ENCODE measurements around the gene TMEM92.

Gene TMEM92

GRCh38 chr17:50264263-50265113 is 9.8 kb upstream of the TMEM92 start:
- WGBS (ENCODE audit: extremely low coverage, insufficient coverage, insufficient read length): no CpG with 5 or more reads among the region's 23 CpGs
- Histone ChIP-seq H3K79me2 (ENCODE audit: control insufficient read depth, insufficient read depth, low read length, poor library complexity) (peaks cover 2% of the 10 kb centered on the region), H3K27ac (ENCODE audit: low read depth, low read length) (no peak overlapping the region), H3K4me1 (ENCODE audit: control insufficient read depth in 1 of 2, insufficient read depth in 2 of 2, low read length in 2 of 2) (peaks cover 12 to 15% of the 10 kb centered on the region in 2 experiments), H3K18ac (ENCODE audit: low read length) (no peak overlapping the region), H3K36me3 (ENCODE audit: control insufficient read depth in 1 of 2, insufficient read depth in 2 of 2, low read length in 2 of 2) (no peaks in the 10 kb centered on the region), H2AK5ac (ENCODE audit: low read length) (peak overlapping the region; percentile 54), H3K27me3 (ENCODE audit: insufficient read depth, low read length) (no peaks in the 10 kb centered on the region), H3K9me3 (ENCODE audit: insufficient read depth, low read depth, low read length) (no peaks in the 10 kb centered on the region), H4K91ac (ENCODE audit: low read depth, low read length) (peak overlapping the region; percentile 32), H2BK12ac (ENCODE audit: low read length) (peak overlapping the region; percentile 12), H2BK120ac (ENCODE audit: insufficient read depth, low read length, poor library complexity) (no peak overlapping the region), H3K4me2 (ENCODE audit: low read length) (peak overlapping the region; percentile 0), H2BK5ac (ENCODE audit: low read depth, low read length, poor library complexity) (no peak overlapping the region), H3K4ac (ENCODE audit: low read depth, low read length) (no peak overlapping the region), H3K23ac (ENCODE audit: low read length) (no peak overlapping the region), H4K12ac (ENCODE audit: low read depth, low read length) (no peak overlapping the region), H2AFZ (ENCODE audit: insufficient read depth, low read length, poor library complexity) (no peak overlapping the region), H3K14ac (ENCODE audit: low read length) (no peak overlapping the region), H3K4me3 (ENCODE audit: low read depth, low read length) (no peak overlapping the region), H4K8ac (ENCODE audit: low read depth, low read length) (no peak overlapping the region), H3K9ac (ENCODE audit: low read length) (no peak overlapping the region), H3K79me1 (ENCODE audit: low read length) (peaks cover 2% of the 10 kb centered on the region)
- DNase-seq: no peak

- H3K4me2 ChIP-seq (ENCODE audit: low read length): no peak overlapping the region
- H3K9ac ChIP-seq (ENCODE audit: low read length): no peak overlapping the region
- H3K27ac ChIP-seq (ENCODE audit: low read depth, low read length): no peak overlapping the region
- H3K27me3 ChIP-seq (ENCODE audit: insufficient read depth, low read length): no peaks in the 10 kb centered on the region
- peaks cover 8 to 12% of the 10 kb centered on the region in 2 experiments for H3K4me1 ChIP-seq (ENCODE audit: control insufficient read depth in 1 of 2, insufficient read depth in 2 of 2, low read length in 2 of 2)
- peaks cover 2% of the 10 kb centered on the region for H3K79me2 ChIP-seq (ENCODE audit: control insufficient read depth, insufficient read depth, low read length, poor library complexity)
- H3K79me1 ChIP-seq (ENCODE audit: low read length): no peaks in the 10 kb centered on the region
- no peak overlapping the region for H4K91ac ChIP-seq (ENCODE audit: low read depth, low read length)
- H2BK120ac ChIP-seq (ENCODE audit: insufficient read depth, low read length, poor library complexity): no peak overlapping the region
- H2BK5ac ChIP-seq (ENCODE audit: low read depth, low read length, poor library complexity): no peak overlapping the region
- no peaks in the 10 kb centered on the region for H3K9me3 ChIP-seq (ENCODE audit: insufficient read depth, low read depth, low read length)
- H2BK12ac ChIP-seq (ENCODE audit: low read length): no peak overlapping the region
- no peak overlapping the region for H3K18ac ChIP-seq (ENCODE audit: low read length)
- no CpG with 5 or more reads among the region's 2 CpGs for WGBS (ENCODE audit: extremely low coverage, insufficient coverage, insufficient read length)
- H4K12ac ChIP-seq (ENCODE audit: low read depth, low read length): no peak overlapping the region
- H3K4me3 ChIP-seq (ENCODE audit: low read depth, low read length): no peak overlapping the region
- no peak overlapping the region for H3K14ac ChIP-seq (ENCODE audit: low read length)
- H3K36me3 ChIP-seq (ENCODE audit: control insufficient read depth in 1 of 2, insufficient read depth in 2 of 2, low read length in 2 of 2): no peaks in the 10 kb centered on the region
- H3K23ac ChIP-seq (ENCODE audit: low read length): no peak overlapping the region
- no peak overlapping the region for H2AFZ ChIP-seq (ENCODE audit: insufficient read depth, low read length, poor library complexity)
- H3K4ac ChIP-seq (ENCODE audit: low read depth, low read length): no peak overlapping the region
- no peak for DNase-seq
- H2AK5ac ChIP-seq (ENCODE audit: low read length): no peak overlapping the region
- no peak overlapping the region for H4K8ac ChIP-seq (ENCODE audit: low read depth, low read length)
Measured at GRCh38 chr17:50265212-50265611, 9.1 kb upstream of the TMEM92 start.

GRCh38 chr17:50265690-50266315 is 8.5 kb upstream of the TMEM92 start:
- no peak overlapping the region for H3K9ac ChIP-seq (ENCODE audit: low read length)
- no peak overlapping the region for H3K4me2 ChIP-seq (ENCODE audit: low read length)
- no peak overlapping the region for H3K4ac ChIP-seq (ENCODE audit: low read depth, low read length)
- WGBS (ENCODE audit: extremely low coverage, insufficient coverage, insufficient read length): no CpG with 5 or more reads among the region's 10 CpGs
- H4K91ac ChIP-seq (ENCODE audit: low read depth, low read length): no peak overlapping the region
- H4K12ac ChIP-seq (ENCODE audit: low read depth, low read length): no peak overlapping the region
- H3K4me3 ChIP-seq (ENCODE audit: low read depth, low read length): peak overlapping the region; percentile 3
- no peak overlapping the region for H2BK12ac ChIP-seq (ENCODE audit: low read length)
- peaks cover 2% of the 10 kb centered on the region for H3K79me2 ChIP-seq (ENCODE audit: control insufficient read depth, insufficient read depth, low read length, poor library complexity)
- no peak overlapping the region for H2AFZ ChIP-seq (ENCODE audit: insufficient read depth, low read length, poor library complexity)
- no peaks in the 10 kb centered on the region for H3K79me1 ChIP-seq (ENCODE audit: low read length)
- peaks cover 11 to 15% of the 10 kb centered on the region in 2 experiments for H3K4me1 ChIP-seq (ENCODE audit: control insufficient read depth in 1 of 2, insufficient read depth in 2 of 2, low read length in 2 of 2)
- no peak overlapping the region for H4K8ac ChIP-seq (ENCODE audit: low read depth, low read length)
- no peak overlapping the region for H3K27ac ChIP-seq (ENCODE audit: low read depth, low read length)
- H2AK5ac ChIP-seq (ENCODE audit: low read length): no peak overlapping the region
- no peak overlapping the region for H3K14ac ChIP-seq (ENCODE audit: low read length)
- DNase-seq: no peak
- H2BK5ac ChIP-seq (ENCODE audit: low read depth, low read length, poor library complexity): no peak overlapping the region
- no peaks in the 10 kb centered on the region for H3K27me3 ChIP-seq (ENCODE audit: insufficient read depth, low read length)
- H2BK120ac ChIP-seq (ENCODE audit: insufficient read depth, low read length, poor library complexity): no peak overlapping the region
- H3K18ac ChIP-seq (ENCODE audit: low read length): no peak overlapping the region
- H3K23ac ChIP-seq (ENCODE audit: low read length): no peak overlapping the region
- H3K9me3 ChIP-seq (ENCODE audit: insufficient read depth, low read depth, low read length): no peaks in the 10 kb centered on the region
- no peaks in the 10 kb centered on the region for H3K36me3 ChIP-seq (ENCODE audit: control insufficient read depth in 1 of 2, insufficient read depth in 2 of 2, low read length in 2 of 2)

- Histone ChIP-seq H2BK12ac (ENCODE audit: low read length) (no peak overlapping the region), H2AFZ (ENCODE audit: insufficient read depth, low read length, poor library complexity) (no peak overlapping the region), H2AK5ac (ENCODE audit: low read length) (peak overlapping the region; percentile 50), H3K23ac (ENCODE audit: low read length) (no peak overlapping the region), H3K4me1 (ENCODE audit: control insufficient read depth in 1 of 2, insufficient read depth in 2 of 2, low read length in 2 of 2) (peaks cover 11% of the 10 kb centered on the region in 2 experiments), H3K79me1 (ENCODE audit: low read length) (no peaks in the 10 kb centered on the region), H3K27ac (ENCODE audit: low read depth, low read length) (no peak overlapping the region), H4K91ac (ENCODE audit: low read depth, low read length) (peak overlapping the region; percentile 7), H3K9me3 (ENCODE audit: insufficient read depth, low read depth, low read length) (no peaks in the 10 kb centered on the region), H3K14ac (ENCODE audit: low read length) (no peak overlapping the region), H2BK120ac (ENCODE audit: insufficient read depth, low read length, poor library complexity) (no peak overlapping the region), H3K4ac (ENCODE audit: low read depth, low read length) (no peak overlapping the region), H3K9ac (ENCODE audit: low read length) (no peak overlapping the region), H2BK5ac (ENCODE audit: low read depth, low read length, poor library complexity) (no peak overlapping the region), H3K4me3 (ENCODE audit: low read depth, low read length) (no peak overlapping the region), H3K27me3 (ENCODE audit: insufficient read depth, low read length) (no peaks in the 10 kb centered on the region), H3K18ac (ENCODE audit: low read length) (no peak overlapping the region), H3K4me2 (ENCODE audit: low read length) (no peak overlapping the region), H3K79me2 (ENCODE audit: control insufficient read depth, insufficient read depth, low read length, poor library complexity) (peaks cover 2% of the 10 kb centered on the region), H3K36me3 (ENCODE audit: control insufficient read depth in 1 of 2, insufficient read depth in 2 of 2, low read length in 2 of 2) (no peaks in the 10 kb centered on the region), H4K8ac (ENCODE audit: low read depth, low read length) (no peak overlapping the region), H4K12ac (ENCODE audit: low read depth, low read length) (no peak overlapping the region)
- no peak for DNase-seq
- WGBS (ENCODE audit: extremely low coverage, insufficient coverage, insufficient read length): no CpG with 5 or more reads among the region's 13 CpGs
Measured at GRCh38 chr17:50266384-50267073, 7.7 kb upstream of the TMEM92 start.

Data from trophoblast cell (in vitro differentiated cells and primary cell).